Adipocyte (in vitro differentiated cells): Measurements from ENCODE around the gene HHEX.
"Not testable (repeated sequence)": the region's sequence is repeated elsewhere in the genome, so short reads cannot be mapped to it uniquely, and the experiment has no call there.

Source experiments
- DNase-seq: peaks from one replicate; pipeline ENCODE4 v3.0.0-alpha.2; 2015; ENCODE audit warnings: low read depth
- H3K27me3 ChIP-seq: replicated peaks from 2 replicates; pipeline ENCODE4 v1.7.0; 2013; ENCODE audit warnings: mild to moderate bottlenecking, low read length, moderate library complexity; ENCODE audit not compliant: control insufficient read depth, insufficient read depth
- H3K36me3 ChIP-seq: 2 replicates; pipeline ENCODE4 v1.7.0; 2013; ENCODE audit warnings: low read length, mild to moderate bottlenecking, moderate library complexity; ENCODE audit not compliant: control insufficient read depth, insufficient read depth, severe bottlenecking
- H3K4me1 ChIP-seq: 2 replicates; pipeline ENCODE4 v1.7.0; 2013; ENCODE audit warnings: mild to moderate bottlenecking, low read length, moderate library complexity; ENCODE audit not compliant: control insufficient read depth, insufficient read depth
- H3K4me3 ChIP-seq: 2 replicates; pipeline ENCODE4 v1.7.0; 2013; ENCODE audit warnings: mild to moderate bottlenecking, low read length, moderate library complexity
- H3K9ac ChIP-seq: 2 replicates; pipeline ENCODE4 v1.7.0; 2013; ENCODE audit warnings: mild to moderate bottlenecking, low read length, moderate library complexity
- H3K9me3 ChIP-seq: 2 replicates; pipeline ENCODE4 v1.7.0; 2013; ENCODE audit warnings: mild to moderate bottlenecking, low read length, moderate library complexity; ENCODE audit not compliant: control insufficient read depth

HHEX gene

DNA sequence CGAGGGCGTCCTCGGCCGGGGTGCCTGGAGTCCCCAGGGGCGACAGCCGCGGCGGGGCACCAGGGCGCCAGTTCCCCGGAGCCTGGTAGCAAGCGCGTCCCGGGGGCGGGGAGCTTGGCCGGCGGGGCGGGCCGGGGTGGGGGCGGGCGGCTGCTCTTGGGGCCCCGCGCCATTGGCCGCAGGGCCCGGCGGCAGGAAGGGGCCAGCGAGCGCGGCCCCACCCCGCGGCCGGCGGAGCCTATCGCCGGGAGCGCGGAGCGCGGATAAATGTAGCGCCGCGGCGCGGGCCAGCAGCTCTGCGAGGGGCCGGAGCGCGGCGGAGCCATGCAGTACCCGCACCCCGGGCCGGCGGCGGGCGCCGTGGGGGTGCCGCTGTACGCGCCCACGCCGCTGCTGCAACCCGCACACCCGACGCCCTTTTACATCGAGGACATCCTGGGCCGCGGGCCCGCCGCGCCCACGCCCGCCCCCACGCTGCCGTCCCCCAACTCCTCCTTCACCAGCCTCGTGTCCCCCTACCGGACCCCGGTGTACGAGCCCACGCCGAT is at the start of gene HHEX:
HHEX (plus strand) TSS at position 293 of the 548 bp plus-strand sequence; CDS start at position 325, 32 bp downstream.
- Histone ChIP-seq H3K27me3 (peaks cover 41% of the 10 kb centered on the region), H3K36me3 (no peaks in the 10 kb centered on the region), H3K9ac (peak within 1 kb of the TSS; percentile 34), H3K4me1 (no peaks in the 10 kb centered on the region), H3K4me3 (peak within 1 kb of the TSS; percentile 71), H3K9me3 (peaks cover 22% of the 10 kb centered on the region)
- peak; percentile 89 for DNase-seq

- peak; percentile 79 for DNase-seq
- Histone ChIP-seq H3K4me1 (peaks cover 18% of the 10 kb centered on the region), H3K27me3 (no peaks in the 10 kb centered on the region), H3K9ac (no peak overlapping the region), H3K36me3 (no peaks in the 10 kb centered on the region), H3K9me3 (peaks cover 7% of the 10 kb centered on the region), H3K4me3 (no peak overlapping the region)
These were observed 49.6 kb upstream of the HHEX start for GRCh38 chr10:92640107-92640506.

- peaks cover 21% of the 10 kb centered on the region for H3K4me1 ChIP-seq
- no peaks in the 10 kb centered on the region for H3K27me3 ChIP-seq
- DNase-seq = no peak
- H3K9me3 ChIP-seq = peaks cover 7% of the 10 kb centered on the region
- H3K9ac ChIP-seq = no peak overlapping the region
- H3K4me3 ChIP-seq = no peak overlapping the region
- H3K36me3 ChIP-seq = no peaks in the 10 kb centered on the region
These were observed 48.3 kb upstream of the HHEX start for GRCh38 chr10:92641492-92641891.

GRCh38 chr10:92644921-92645320 is 44.8 kb upstream of the HHEX start:
- H3K4me1 ChIP-seq = peaks cover 18% of the 10 kb centered on the region
- no peak for DNase-seq
- no peaks in the 10 kb centered on the region for H3K36me3 ChIP-seq
- H3K9ac ChIP-seq = no peak overlapping the region
- H3K27me3 ChIP-seq = no peaks in the 10 kb centered on the region
- H3K4me3 ChIP-seq = no peak overlapping the region
- H3K9me3 ChIP-seq = peaks cover 7% of the 10 kb centered on the region

- not testable (repeated sequence) for H3K4me1 ChIP-seq, DNase-seq, H3K36me3 ChIP-seq, H3K9me3 ChIP-seq, H3K9ac ChIP-seq, H3K4me3 ChIP-seq, H3K27me3 ChIP-seq
These were observed 38.9 kb upstream of the HHEX start for GRCh38 chr10:92650864-92651263.

DNA sequence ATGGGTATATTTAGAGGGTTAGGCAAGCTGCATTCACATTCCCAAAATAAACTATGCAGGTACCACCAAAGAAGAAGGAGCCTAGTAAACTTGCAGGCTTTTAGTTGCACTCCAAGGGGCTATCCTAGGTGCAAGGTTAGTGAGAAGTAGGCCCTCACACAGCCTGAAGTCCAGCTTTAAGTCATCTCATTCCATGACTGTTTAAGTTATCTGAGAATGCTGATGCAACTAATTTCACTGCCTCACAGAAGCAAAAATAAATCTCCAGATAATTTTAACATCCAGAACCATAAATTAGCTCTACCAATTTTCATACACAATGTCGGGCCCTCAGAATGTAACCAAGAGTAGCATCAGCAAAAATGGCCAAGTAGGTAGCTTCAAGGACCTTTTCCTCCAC is 34.3 kb upstream of the HHEX start:
- H3K36me3 ChIP-seq = no peaks in the 10 kb centered on the region
- H3K9me3 ChIP-seq = no peaks in the 10 kb centered on the region
- no peak overlapping the region for H3K9ac ChIP-seq
- H3K4me1 ChIP-seq = no peaks in the 10 kb centered on the region
- no peak overlapping the region for H3K4me3 ChIP-seq
- peak; percentile 28 for DNase-seq
- H3K27me3 ChIP-seq = no peaks in the 10 kb centered on the region

DNA sequence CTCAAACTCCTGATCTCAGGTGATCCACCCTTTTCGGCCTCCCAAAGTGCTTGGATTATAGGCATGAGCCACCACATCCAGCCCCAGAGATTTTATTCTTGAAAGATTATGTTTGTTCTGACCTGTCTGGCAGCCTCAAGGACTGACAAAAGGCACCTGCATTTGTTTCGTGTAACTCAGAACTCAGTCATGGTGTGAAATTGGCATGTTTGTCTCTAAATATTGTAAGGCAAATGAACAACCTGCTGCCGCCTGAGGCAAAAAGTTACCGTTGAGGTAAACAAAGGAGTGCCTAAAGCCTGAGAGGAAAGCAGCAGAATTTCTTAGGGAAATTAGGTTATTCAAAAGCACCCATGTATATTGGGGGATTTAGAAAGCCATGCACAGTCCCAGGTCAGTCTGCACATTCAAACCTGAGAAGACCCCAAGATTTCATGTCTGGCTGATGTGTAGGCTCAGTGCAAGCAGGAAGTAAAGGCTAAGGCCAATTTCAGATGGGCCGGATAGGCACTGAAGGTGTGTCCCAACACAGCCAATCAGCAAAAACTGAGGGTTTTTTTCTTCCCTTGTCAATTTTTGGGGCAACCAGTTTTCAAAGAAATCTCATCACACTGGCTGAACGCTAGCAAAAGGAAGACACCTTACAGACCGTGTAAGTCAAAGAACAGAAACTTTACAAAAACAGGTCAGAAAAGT is 33.3 kb upstream of the HHEX start:
- Histone ChIP-seq H3K36me3 (no peaks in the 10 kb centered on the region), H3K9ac (no peak overlapping the region), H3K4me1 (no peaks in the 10 kb centered on the region), H3K4me3 (no peak overlapping the region), H3K27me3 (no peaks in the 10 kb centered on the region), H3K9me3 (no peaks in the 10 kb centered on the region)
- DNase-seq = no peak

DNA sequence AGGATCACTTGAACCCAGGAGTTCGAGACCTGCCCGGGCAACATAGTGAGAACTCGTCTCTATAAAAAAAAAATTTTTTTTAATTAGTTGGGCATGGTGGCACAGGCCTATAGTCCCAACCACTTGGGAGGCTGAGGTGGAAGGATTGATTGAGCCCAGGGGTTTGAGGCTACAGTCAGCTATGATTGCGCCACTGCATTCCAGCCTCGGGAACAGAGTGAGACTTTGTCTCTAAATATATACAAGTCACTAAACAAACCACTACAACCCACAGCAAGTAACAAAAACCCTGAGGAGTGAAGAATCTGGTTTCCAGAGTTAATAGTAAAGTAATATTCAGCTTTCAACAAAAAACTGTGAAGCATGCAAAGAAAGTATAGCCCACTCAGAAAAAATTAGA is 32.7 kb upstream of the HHEX start:
- Histone ChIP-seq H3K9me3 (no peaks in the 10 kb centered on the region), H3K4me3 (no peak overlapping the region), H3K9ac (no peak overlapping the region), H3K36me3 (no peaks in the 10 kb centered on the region), H3K4me1 (no peaks in the 10 kb centered on the region), H3K27me3 (no peaks in the 10 kb centered on the region)
- peak; percentile 10 for DNase-seq

- DNase-seq = no peak
- Histone ChIP-seq H3K27me3 (no peaks in the 10 kb centered on the region), H3K9ac (no peak overlapping the region), H3K4me3 (no peak overlapping the region), H3K4me1 (no peaks in the 10 kb centered on the region), H3K9me3 (peaks cover 17% of the 10 kb centered on the region), H3K36me3 (no peaks in the 10 kb centered on the region)
These were observed 26.9 kb upstream of the HHEX start for GRCh38 chr10:92662848-92663247.

GRCh38 chr10:92664322-92664721 is 25.4 kb upstream of the HHEX start:
- Histone ChIP-seq H3K4me1 (no peaks in the 10 kb centered on the region), H3K9me3 (peaks cover 17% of the 10 kb centered on the region), H3K36me3 (no peaks in the 10 kb centered on the region), H3K9ac (no peak overlapping the region), H3K4me3 (no peak overlapping the region), H3K27me3 (no peaks in the 10 kb centered on the region)
- DNase-seq = no peak

DNA sequence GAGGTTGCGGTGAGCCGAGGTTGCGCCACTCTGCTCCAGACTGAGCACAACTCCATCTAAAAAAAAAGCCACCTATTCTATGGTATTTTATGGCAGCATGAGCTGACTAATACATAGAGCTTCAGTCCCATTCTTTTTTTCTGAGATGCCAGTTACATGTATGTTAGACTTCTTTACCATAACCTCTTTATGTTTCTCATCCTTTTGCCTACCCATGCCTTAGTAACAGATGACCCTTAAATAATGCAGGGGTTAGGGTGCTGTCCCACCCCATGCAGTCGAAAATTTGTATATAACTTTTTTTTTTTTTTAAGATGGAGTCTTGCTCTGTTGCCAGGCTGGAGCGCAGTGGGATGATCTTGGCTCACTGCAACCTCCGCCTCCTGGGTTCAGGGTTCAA is 22.7 kb upstream of the HHEX start:
- Histone ChIP-seq H3K27me3 (no peaks in the 10 kb centered on the region), H3K9me3 (peaks cover 17% of the 10 kb centered on the region), H3K9ac (no peak overlapping the region), H3K4me1 (no peaks in the 10 kb centered on the region), H3K4me3 (no peak overlapping the region), H3K36me3 (no peaks in the 10 kb centered on the region)
- DNase-seq = no peak

DNA sequence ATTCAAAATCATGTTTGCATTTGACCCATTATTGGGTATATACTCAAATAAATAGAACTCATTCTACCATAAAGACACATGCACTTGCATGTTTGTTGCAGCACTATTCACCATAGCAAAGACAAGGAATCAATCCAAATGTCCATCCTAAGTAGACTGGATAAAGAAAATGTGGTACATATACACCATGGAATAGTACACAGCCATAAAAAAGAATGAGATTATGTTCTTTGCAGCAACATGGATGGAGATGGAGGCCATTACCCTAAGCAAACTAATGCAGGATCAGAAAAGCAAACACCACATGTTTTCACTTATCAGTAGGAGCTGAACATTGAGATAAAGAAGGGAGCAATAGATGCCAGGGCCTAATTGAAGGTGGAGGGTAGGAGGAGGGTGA is 12.0 kb upstream of the HHEX start:
- no peaks in the 10 kb centered on the region for H3K36me3 ChIP-seq
- no peak for DNase-seq
- H3K4me1 ChIP-seq = no peaks in the 10 kb centered on the region
- H3K9ac ChIP-seq = no peak overlapping the region
- no peak overlapping the region for H3K4me3 ChIP-seq
- no peaks in the 10 kb centered on the region for H3K27me3 ChIP-seq
- H3K9me3 ChIP-seq = no peaks in the 10 kb centered on the region
